K562 (cell line): ENCODE data around the gene CDH2. TPM values are rescaled to one million over a fixed set of nuclear protein-coding genes. Genes with fewer than 3 reads are reported as not detected.

Experiments used
- ATAC-seq: fragments of 200-7000 bp; cut with Tn5 transposase; 3 replicates; pipeline ENCODE4 v1.9.1; 2020; ENCODE audit warnings: moderate library complexity
- BruUV-seq: library from RNA; stranded (reverse); fragments of 400-500 nt; replicated peaks from 2 replicates; lab custom pipeline; 2021; lab: Mats Ljungman, UMichigan
- CTCF ChIA-PET: fragments of 300-600 bp; formaldehyde crosslinking; extraction: SDS; loops from one replicate; lab custom pipeline; 2021; ENCODE audit warnings: low intra/inter-chr PET ratio; lab: Yijun Ruan, JAX
- POLR2A ChIA-PET: fragments of 300-600, 350-650 bp; sonication (Branson Sonifier 250); formaldehyde crosslinking; extraction: SDS; loops from one replicate; lab custom pipeline; 2021; ENCODE audit warnings: antibody characterized with exemption, inconsistent platforms; lab: Yijun Ruan, JAX
- DNase-seq, 4 experiments: peaks; one replicate each; pipeline versions ENCODE4 v3.0.0 to v3.0.0-alpha.2; 2011 to 2018; ENCODE audit warnings: low spot score in 3 of 4, mixed read lengths in 3 of 4; ENCODE audit errors: extremely low read depth in 1 of 4
- FAIRE-seq: peaks from 2 replicates; lab custom pipeline; 2011; peaks lifted over from hg19 to GRCh38; lab: Jason Lieb, UNC
- H2AFZ ChIP-seq: 2 replicates; pipeline ENCODE4 v1.6.0; 2011; ENCODE audit warnings: low read depth, low read length, control low read depth, inconsistent platforms
- H3K27ac ChIP-seq: fragments of 200-600 bp; 3 replicates; pipeline ENCODE4 v1.8.0; 2011; ENCODE audit warnings: low read depth, mild to moderate bottlenecking, control low read depth, inconsistent platforms, low read length, moderate library complexity, mixed read lengths; ENCODE audit errors: extremely low read depth
- H3K27me3 ChIP-seq, 2 experiments: fragments of 300-600 bp in 1 of 2; 2 replicates in 1 of 2; 3 replicates in 1 of 2; pipeline versions ENCODE4 v1.6.0 to v1.8.0; 2011; ENCODE audit warnings: inconsistent platforms in 2 of 2, low read length in 2 of 2, mild to moderate bottlenecking in 1 of 2, mixed read lengths in 1 of 2, moderate library complexity in 1 of 2; ENCODE audit not compliant: control insufficient read depth in 2 of 2, insufficient read depth in 2 of 2
- H3K36me3 ChIP-seq: fragments of 300-600 bp; 3 replicates; pipeline ENCODE4 v1.8.0; 2011; ENCODE audit warnings: mild to moderate bottlenecking, low read length, inconsistent platforms; ENCODE audit not compliant: control insufficient read depth, insufficient read depth
- H3K4me1 ChIP-seq, 2 experiments: fragments of 200-600 bp in 1 of 2; replicated peaks in 1 of 2; 2 replicates in 1 of 2; 3 replicates in 1 of 2; pipeline versions ENCODE4 v1.5.1 to v1.8.0; 2011; ENCODE audit warnings: inconsistent platforms in 2 of 2, low read length in 2 of 2, mild to moderate bottlenecking in 1 of 2, mixed read lengths in 1 of 2, moderate library complexity in 1 of 2; ENCODE audit not compliant: control insufficient read depth in 2 of 2, insufficient read depth in 2 of 2
- H3K4me2 ChIP-seq: 2 replicates; pipeline ENCODE4 v1.6.1; 2011; ENCODE audit warnings: low read length, control low read depth, inconsistent platforms, mixed read lengths; ENCODE audit not compliant: insufficient read depth
- H3K4me3 ChIP-seq: fragments of 200-600 bp; sonication (generic), shearing (Covaris generic); 2 replicates; pipeline ENCODE4 v1.5.1; 2016; ENCODE audit warnings: control low read depth, inconsistent platforms
- H3K79me2 ChIP-seq: fragments of 200-600 bp; 3 replicates; pipeline ENCODE4 v1.8.0; 2011; ENCODE audit warnings: low read length, inconsistent platforms; ENCODE audit not compliant: control insufficient read depth, insufficient read depth
- H3K9ac ChIP-seq, 2 experiments: 2 replicates each; pipeline versions ENCODE4 v1.6.0 to v1.6.1; 2011; ENCODE audit warnings: low read depth in 2 of 2, low read length in 2 of 2, control low read depth in 1 of 2, inconsistent platforms in 1 of 2, mild to moderate bottlenecking in 1 of 2, mixed read lengths in 1 of 2; ENCODE audit not compliant: insufficient read depth in 1 of 2
- H3K9me1 ChIP-seq: one replicate; pipeline ENCODE4 v1.6.0; 2011; ENCODE audit warnings: inconsistent platforms, mild to moderate bottlenecking, low read length, moderate library complexity; ENCODE audit not compliant: control insufficient read depth, insufficient read depth
- H3K9me3 ChIP-seq: replicated peaks from 2 replicates; pipeline ENCODE4 v1.5.1; 2011; ENCODE audit warnings: low read depth, low read length, inconsistent platforms; ENCODE audit not compliant: control insufficient read depth, insufficient read depth
- H4K20me1 ChIP-seq: replicated peaks from 2 replicates; pipeline ENCODE4 v1.6.1; 2011; ENCODE audit warnings: low read length, inconsistent platforms, mixed read lengths; ENCODE audit not compliant: control insufficient read depth, insufficient read depth
- ARID1B ChIP-seq: fragments of 450-650 bp; IDR thresholded peaks from 2 replicates; pipeline ENCODE4 v1.6.1; 2016; ENCODE audit warnings: antibody characterized with exemption, mild to moderate bottlenecking, inconsistent platforms
- ELF2 ChIP-seq: fragments of 250-450 bp; sonication (Bioruptor Pico); IDR thresholded peaks from 2 replicates; pipeline ENCODE4 v1.5.0; 2021; ENCODE audit warnings: mild to moderate bottlenecking
- FOXM1 ChIP-seq, 2 experiments: fragments of 450-650 bp in 1 of 2; sonication (generic) in 1 of 2; formaldehyde crosslinking in 1 of 2; IDR thresholded peaks; 2 replicates each; pipeline versions ENCODE4 v1.6.1 to v1.9.0; 2017 to 2022; ENCODE audit warnings: low read depth in 2 of 2, mild to moderate bottlenecking in 2 of 2, missing genetic modification reagents in 1 of 2, moderate library complexity in 1 of 2
- GABPB2 ChIP-seq: fragments of 250-450 bp; sonication (Bioruptor Pico); conservative IDR thresholded peaks from 2 replicates; pipeline ENCODE4 v1.5.1; 2021; ENCODE audit warnings: mild to moderate bottlenecking
- HDAC1 ChIP-seq, 2 experiments: fragments of 450-650 bp; IDR thresholded peaks; 2 replicates each; pipeline ENCODE4 v1.6.1; 2016 to 2017; ENCODE audit warnings: inconsistent platforms in 1 of 2, mild to moderate bottlenecking in 1 of 2, moderate library complexity in 1 of 2
- PCBP1 ChIP-seq: fragments of 200-400 bp; formaldehyde crosslinking; IDR thresholded peaks from 2 replicates; pipeline ENCODE4 v1.6.1; 2018; ENCODE audit warnings: mild to moderate bottlenecking, low read depth, low read length; ENCODE audit not compliant: poor library complexity, severe bottlenecking
- SAFB2 ChIP-seq: fragments of 200-400 bp; formaldehyde crosslinking; IDR thresholded peaks from 2 replicates; pipeline ENCODE4 v1.6.1; 2018; ENCODE audit warnings: borderline replicate concordance, low read length, low read depth, moderate library complexity; ENCODE audit not compliant: severe bottlenecking
- STAT5A ChIP-seq: IDR thresholded peaks from 2 replicates; pipeline ENCODE4 v1.6.1; 2012; ENCODE audit warnings: low read length, inconsistent platforms, borderline replicate concordance
- TARDBP ChIP-seq: fragments of 450-650 bp; IDR thresholded peaks from 2 replicates; pipeline ENCODE4 v1.6.1; 2016
- TCF7 ChIP-seq: sonication (generic); IDR thresholded peaks from 2 replicates; pipeline ENCODE4 v1.6.1; 2016; ENCODE audit warnings: antibody characterized with exemption, borderline replicate concordance
- TOE1 ChIP-seq, 2 experiments: fragments of 450-650 bp in 1 of 2; sonication (generic) in 1 of 2; formaldehyde crosslinking in 1 of 2; IDR thresholded peaks; 2 replicates each; pipeline versions ENCODE4 v1.7.1 to v1.8.0; 2016 to 2022; ENCODE audit warnings: borderline replicate concordance in 2 of 2, mild to moderate bottlenecking in 2 of 2, antibody characterized with exemption in 1 of 2, inconsistent platforms in 1 of 2, low read depth in 1 of 2, missing genetic modification reagents in 1 of 2, moderate library complexity in 1 of 2
- ZBTB7A ChIP-seq: IDR thresholded peaks from 2 replicates; pipeline ENCODE4 v1.6.1; 2011; ENCODE audit warnings: low read depth, mild to moderate bottlenecking, low read length, moderate library complexity, borderline replicate concordance; ENCODE audit not compliant: control insufficient read depth
- ZKSCAN8 ChIP-seq: fragments of 200-800 bp; sonication (Bioruptor generic); IDR thresholded peaks from 2 replicates; pipeline ENCODE4 v1.6.1; 2016; ENCODE audit warnings: missing genetic modification characterization, missing compliant biosample characterization
- ZNF436 ChIP-seq: fragments of 250-450, 450-650 bp; sonication (Bioruptor Pico); formaldehyde crosslinking; IDR thresholded peaks from 2 replicates; pipeline ENCODE4 v1.7.0; 2020; ENCODE audit warnings: mild to moderate bottlenecking
- ZNF561 ChIP-seq: fragments of 450-650 bp; formaldehyde crosslinking; conservative IDR thresholded peaks from 2 replicates; pipeline ENCODE4 v1.4.0; 2020; ENCODE audit warnings: mild to moderate bottlenecking, moderate library complexity
- ZZZ3 ChIP-seq: fragments of 450-650 bp; IDR thresholded peaks from 2 replicates; pipeline ENCODE4 v1.6.1; 2016; ENCODE audit warnings: antibody characterized with exemption, mild to moderate bottlenecking, moderate library complexity
- WGBS: fragments of 100-300 bp; shearing (Covaris generic); methylation state at CpG from one replicate; pipeline ENCODE4 v1.1.6; 2016; ENCODE audit warnings: low coverage, mixed read lengths; ENCODE audit not compliant: insufficient coverage; ENCODE audit errors: missing lambda C conversion rate; 5-methylcytosine and 5-hydroxymethylcytosine counted together
- in situ Hi-C: fragments of 300-500 bp; cut with MboI; formaldehyde crosslinking; loops from 4 replicates; pipeline ENCODE4 v1.15.0; 2018; ENCODE audit warnings: inconsistent platforms, mixed read lengths
- intact Hi-C: fragments of 100-400 bp; cut with micrococcal nuclease; formaldehyde crosslinking; loops from 2 replicates; pipeline ENCODE4 v1.14.2; 2022
- polyA plus RNA-seq, 8 experiments: library from polyadenylated mRNA; depleted of rRNA in 4 of 8; stranded (reverse) in 5 of 8; unstranded in 3 of 8; fragments of >200 nt; fragmentation: Nextera tagmentation in 2 of 8; fragmentation: Illumina TruSeq in 1 of 8; extraction: Ambion mirVana in 2 of 8; extraction: Trizol in 1 of 8; gene quantifications; 2 replicates each; pipeline versions ENCODE4 v1.2.1 to v1.2.3, GENCODE V29; 2011 to 2014; ENCODE audit warnings: inconsistent platforms in 1 of 8, missing spikeins in 1 of 8
- total RNA-seq, 7 experiments: library from RNA; depleted of rRNA in 6 of 7; stranded (reverse); fragments of >200 nt in 6 of 7; fragmentation: Illumina TruSeq in 2 of 7; extraction: Trizol in 2 of 7; gene quantifications; 2 replicates each; pipeline versions ENCODE4 v1.2.1 to v1.2.3, GENCODE V29; 2011 to 2021; ENCODE audit warnings: low replicate concordance in 1 of 7
- TF ChIP-seq, protein P1 (sequence below): fragments of 250-450 bp; sonication (Bioruptor Pico); IDR thresholded peaks from 2 replicates; pipeline ENCODE4 v1.8.0; 2022; ENCODE audit warnings: inconsistent platforms
- TF ChIP-seq, protein P2 (sequence below): sonication (generic); formaldehyde crosslinking; IDR thresholded peaks from 2 replicates; pipeline ENCODE4 v1.8.0; 2023; ENCODE audit warnings: mild to moderate bottlenecking, missing genetic modification reagents

Gene CDH2
- total and polyA plus RNA-seq, 9 of the 15 experiments (the other 6 are each of a cell fraction or from before 2014, with no cell fraction given) = 0.04 TPM; not detected in 8

DNA sequence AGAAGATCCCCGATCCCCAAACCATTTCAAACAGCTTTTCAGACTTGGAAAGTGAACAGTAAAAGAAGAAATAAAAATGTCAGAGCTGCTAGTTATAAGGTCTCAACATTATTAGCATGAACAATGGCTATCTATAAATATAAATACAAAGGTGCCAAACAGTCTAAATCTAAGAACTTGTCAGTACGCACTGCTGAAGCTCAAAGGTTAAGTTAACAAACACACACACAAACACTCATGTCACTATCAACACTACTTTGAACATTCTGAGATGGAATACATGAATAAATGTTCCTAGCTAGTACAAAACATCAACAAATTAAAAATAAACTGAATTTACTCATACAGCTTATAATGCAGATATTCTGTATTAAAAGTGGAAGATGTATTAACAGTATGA lies 108.7 kb downstream of the CDH2 start:
- 4% methylated on average over 2 of the region's 2 CpGs for WGBS
- DNase-seq (no peak), FAIRE-seq (no peak), ATAC-seq (no peak)
- TF ChIP-seq GABPB2 (CRISPR knock-in tag) = no peak
- TF ChIP-seq, protein P1, sequence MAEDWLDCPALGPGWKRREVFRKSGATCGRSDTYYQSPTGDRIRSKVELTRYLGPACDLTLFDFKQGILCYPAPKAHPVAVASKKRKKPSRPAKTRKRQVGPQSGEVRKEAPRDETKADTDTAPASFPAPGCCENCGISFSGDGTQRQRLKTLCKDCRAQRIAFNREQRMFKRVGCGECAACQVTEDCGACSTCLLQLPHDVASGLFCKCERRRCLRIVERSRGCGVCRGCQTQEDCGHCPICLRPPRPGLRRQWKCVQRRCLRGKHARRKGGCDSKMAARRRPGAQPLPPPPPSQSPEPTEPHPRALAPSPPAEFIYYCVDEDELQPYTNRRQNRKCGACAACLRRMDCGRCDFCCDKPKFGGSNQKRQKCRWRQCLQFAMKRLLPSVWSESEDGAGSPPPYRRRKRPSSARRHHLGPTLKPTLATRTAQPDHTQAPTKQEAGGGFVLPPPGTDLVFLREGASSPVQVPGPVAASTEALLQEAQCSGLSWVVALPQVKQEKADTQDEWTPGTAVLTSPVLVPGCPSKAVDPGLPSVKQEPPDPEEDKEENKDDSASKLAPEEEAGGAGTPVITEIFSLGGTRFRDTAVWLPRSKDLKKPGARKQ (CRISPR knock-in tag) = no peak
- no peak for TF ChIP-seq ZZZ3
- no peak for TF ChIP-seq ZNF561 (CRISPR knock-in tag)
- no peak for TF ChIP-seq TOE1 (IDR thresholded peaks at IDR 0.05; ENCODE audit: borderline replicate concordance)
- TF ChIP-seq TOE1 (CRISPR knock-in tag; IDR thresholded peaks at IDR 0.05; ENCODE audit: borderline replicate concordance, low read depth) = no peak
- no peak for TF ChIP-seq ARID1B
- no peak for TF ChIP-seq ZBTB7A
- TF ChIP-seq TCF7 = no peak
- TF ChIP-seq ZKSCAN8 (CRISPR knock-in tag) = no peak
- TF ChIP-seq ZNF436 (CRISPR knock-in tag) = no peak
- no peak for TF ChIP-seq PCBP1
- TF ChIP-seq FOXM1 (IDR thresholded peaks at IDR 0.05; ENCODE audit: low read depth) = no peak
- TF ChIP-seq FOXM1 (CRISPR knock-in tag; IDR thresholded peaks at IDR 0.05; ENCODE audit: low read depth) = no peak
- TF ChIP-seq ELF2 (CRISPR knock-in tag) = no peak
- no peak for TF ChIP-seq STAT5A
- TF ChIP-seq, protein P2, sequence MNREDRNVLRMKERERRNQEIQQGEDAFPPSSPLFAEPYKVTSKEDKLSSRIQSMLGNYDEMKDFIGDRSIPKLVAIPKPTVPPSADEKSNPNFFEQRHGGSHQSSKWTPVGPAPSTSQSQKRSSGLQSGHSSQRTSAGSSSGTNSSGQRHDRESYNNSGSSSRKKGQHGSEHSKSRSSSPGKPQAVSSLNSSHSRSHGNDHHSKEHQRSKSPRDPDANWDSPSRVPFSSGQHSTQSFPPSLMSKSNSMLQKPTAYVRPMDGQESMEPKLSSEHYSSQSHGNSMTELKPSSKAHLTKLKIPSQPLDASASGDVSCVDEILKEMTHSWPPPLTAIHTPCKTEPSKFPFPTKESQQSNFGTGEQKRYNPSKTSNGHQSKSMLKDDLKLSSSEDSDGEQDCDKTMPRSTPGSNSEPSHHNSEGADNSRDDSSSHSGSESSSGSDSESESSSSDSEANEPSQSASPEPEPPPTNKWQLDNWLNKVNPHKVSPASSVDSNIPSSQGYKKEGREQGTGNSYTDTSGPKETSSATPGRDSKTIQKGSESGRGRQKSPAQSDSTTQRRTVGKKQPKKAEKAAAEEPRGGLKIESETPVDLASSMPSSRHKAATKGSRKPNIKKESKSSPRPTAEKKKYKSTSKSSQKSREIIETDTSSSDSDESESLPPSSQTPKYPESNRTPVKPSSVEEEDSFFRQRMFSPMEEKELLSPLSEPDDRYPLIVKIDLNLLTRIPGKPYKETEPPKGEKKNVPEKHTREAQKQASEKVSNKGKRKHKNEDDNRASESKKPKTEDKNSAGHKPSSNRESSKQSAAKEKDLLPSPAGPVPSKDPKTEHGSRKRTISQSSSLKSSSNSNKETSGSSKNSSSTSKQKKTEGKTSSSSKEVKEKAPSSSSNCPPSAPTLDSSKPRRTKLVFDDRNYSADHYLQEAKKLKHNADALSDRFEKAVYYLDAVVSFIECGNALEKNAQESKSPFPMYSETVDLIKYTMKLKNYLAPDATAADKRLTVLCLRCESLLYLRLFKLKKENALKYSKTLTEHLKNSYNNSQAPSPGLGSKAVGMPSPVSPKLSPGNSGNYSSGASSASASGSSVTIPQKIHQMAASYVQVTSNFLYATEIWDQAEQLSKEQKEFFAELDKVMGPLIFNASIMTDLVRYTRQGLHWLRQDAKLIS (CRISPR knock-in tag) = no peak
- TF ChIP-seq SAFB2 = no peak
- no peak for TF ChIP-seq HDAC1 (IDR thresholded peaks at IDR 0.05)
- TF ChIP-seq TARDBP = no peak
- Histone ChIP-seq H3K9ac (no peak overlapping the region), H3K4me1 (no peaks in the 10 kb centered on the region), H3K79me2 (no peaks in the 10 kb centered on the region), H3K9me3 (no peaks in the 10 kb centered on the region; the same call in 1 of the 2 replicates), H3K4me3 (no peak overlapping the region), H3K27ac (no peak overlapping the region), H3K9me1 (no peaks in the 10 kb centered on the region), H2AFZ (no peak overlapping the region), H3K36me3 (no peaks in the 10 kb centered on the region), H3K4me2 (no peak overlapping the region), H3K27me3 (no peaks in the 10 kb centered on the region), H4K20me1 (no peaks in the 10 kb centered on the region)
- in situ Hi-C loops = no loop called here
- ChIA-PET CTCF (no interaction called here), POLR2A (no interaction called here)
- intact Hi-C loops = no loop called here
- BruUV-seq = no TSS peak
